Activated T-helper 1 cell treated with Interleukin-2 at 50 U/mL for 16 hours (primary cell): ENCODE data around the gene HRAS.

Source experiments
- DNase-seq: peaks from one replicate; pipeline ENCODE4 v3.0.0-alpha.2; 2020; ENCODE audit warnings: low read depth

HRAS gene

GRCh38 chr11:507727-508515 lies 27.5 kb downstream of the HRAS start:
- DNase-seq = no peak

DNA sequence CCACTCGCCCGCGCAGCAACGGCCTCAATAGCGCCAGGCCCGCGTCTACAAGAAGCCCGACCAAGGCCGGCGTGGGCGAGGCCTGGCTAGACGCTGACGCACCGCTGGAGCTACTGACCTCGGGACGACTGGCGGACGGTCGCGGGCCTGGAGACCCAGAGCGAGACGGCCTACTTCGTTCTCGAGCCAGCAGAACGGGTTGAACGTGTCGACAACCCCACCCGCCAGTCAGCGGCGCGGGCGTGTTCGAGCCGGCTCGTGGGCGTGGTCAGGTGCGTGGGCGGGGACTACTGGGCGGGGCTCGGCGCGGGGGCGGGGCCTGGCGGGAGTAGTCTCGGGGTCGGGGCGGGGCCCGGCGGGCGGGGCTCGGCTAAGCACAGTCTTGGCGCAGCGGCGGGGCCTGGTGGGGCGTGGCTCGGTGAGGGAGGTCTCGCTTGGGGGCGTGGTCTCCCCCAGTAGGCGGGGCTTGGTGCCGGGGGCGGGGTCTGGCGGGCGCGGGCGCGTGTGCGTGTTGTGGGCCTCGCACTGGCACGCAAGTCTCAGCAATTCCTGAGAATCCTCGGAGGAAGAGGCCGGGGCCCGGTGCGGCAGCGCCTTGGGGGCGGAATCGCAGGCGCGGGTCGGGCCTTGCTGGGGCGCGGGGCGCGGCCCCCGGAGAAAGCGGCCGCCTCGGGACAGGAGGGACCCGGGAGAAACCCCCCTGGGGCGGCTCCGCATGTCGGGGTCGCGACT lies 28.2 kb downstream of the HRAS start, which contains the start of gene RNH1:
TSS of gene RNH1 (minus strand) at position 248 of the 732 bp plus-strand sequence. CDS start 5,080 bp downstream, outside the sequence.
- peak; percentile 99 for DNase-seq

- peak; percentile 95 for DNase-seq
These were observed 29.0 kb downstream of the HRAS start for GRCh38 chr11:506238-506994.

DNA sequence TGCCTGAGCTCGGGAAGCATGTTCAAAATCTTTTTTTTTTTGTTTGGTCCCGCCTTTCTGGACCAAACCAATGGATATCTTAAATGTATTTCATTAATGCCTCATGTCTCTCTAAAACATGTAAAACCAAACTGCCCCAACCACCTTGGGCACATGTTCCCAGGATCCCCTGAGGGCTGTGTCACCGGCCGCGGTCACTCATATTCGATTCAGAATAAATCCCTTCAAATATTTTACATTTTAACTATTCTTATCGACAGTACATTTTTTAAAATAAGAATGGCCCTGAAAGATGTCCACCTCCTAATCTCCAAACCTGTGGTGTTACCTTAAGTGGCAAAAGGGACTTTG lies 30.4 kb downstream of the HRAS start:
- no peak for DNase-seq

- DNase-seq = no peak
These were observed 31.1 kb downstream of the HRAS start for GRCh38 chr11:504053-504993.

DNA sequence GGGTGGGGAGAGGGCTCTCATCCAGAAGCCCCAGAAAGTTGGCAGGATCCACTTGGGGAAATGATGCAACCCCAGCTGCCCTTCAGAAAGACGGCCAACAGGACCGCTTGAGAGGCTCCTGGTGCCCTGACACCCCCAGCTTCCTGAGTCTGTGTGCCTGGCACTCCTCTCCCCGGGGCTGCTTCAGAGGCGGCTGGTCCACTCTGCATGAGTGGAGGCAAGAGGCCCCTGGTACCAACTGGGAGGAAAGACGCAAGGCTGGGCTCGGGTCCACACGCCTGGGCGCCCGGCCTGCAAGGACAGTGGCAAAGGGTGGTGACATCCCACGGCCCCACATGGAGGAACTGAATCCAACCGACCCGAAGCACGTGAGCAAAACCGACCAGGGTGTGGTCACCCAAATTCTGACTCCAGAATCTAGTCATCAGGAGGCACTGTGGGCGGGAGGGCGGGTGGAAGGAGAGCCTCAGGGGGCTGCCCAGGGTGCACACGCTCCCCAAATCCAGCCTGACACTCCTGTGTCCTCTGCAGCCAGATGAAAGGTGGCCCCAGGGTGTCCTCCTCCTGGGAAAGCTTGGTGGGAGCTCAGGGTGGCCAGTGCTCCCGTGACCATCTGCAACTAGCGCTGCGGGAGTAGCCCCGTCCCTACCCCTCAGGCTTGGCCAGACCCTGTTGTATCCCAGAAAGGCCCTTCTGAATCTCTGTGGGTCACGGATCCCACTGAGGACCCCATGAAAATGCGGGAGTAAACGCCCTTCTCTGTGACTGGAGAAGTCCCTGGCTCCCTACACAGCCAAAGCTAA lies 32.0 kb downstream of the HRAS start:
- no peak for DNase-seq

DNA sequence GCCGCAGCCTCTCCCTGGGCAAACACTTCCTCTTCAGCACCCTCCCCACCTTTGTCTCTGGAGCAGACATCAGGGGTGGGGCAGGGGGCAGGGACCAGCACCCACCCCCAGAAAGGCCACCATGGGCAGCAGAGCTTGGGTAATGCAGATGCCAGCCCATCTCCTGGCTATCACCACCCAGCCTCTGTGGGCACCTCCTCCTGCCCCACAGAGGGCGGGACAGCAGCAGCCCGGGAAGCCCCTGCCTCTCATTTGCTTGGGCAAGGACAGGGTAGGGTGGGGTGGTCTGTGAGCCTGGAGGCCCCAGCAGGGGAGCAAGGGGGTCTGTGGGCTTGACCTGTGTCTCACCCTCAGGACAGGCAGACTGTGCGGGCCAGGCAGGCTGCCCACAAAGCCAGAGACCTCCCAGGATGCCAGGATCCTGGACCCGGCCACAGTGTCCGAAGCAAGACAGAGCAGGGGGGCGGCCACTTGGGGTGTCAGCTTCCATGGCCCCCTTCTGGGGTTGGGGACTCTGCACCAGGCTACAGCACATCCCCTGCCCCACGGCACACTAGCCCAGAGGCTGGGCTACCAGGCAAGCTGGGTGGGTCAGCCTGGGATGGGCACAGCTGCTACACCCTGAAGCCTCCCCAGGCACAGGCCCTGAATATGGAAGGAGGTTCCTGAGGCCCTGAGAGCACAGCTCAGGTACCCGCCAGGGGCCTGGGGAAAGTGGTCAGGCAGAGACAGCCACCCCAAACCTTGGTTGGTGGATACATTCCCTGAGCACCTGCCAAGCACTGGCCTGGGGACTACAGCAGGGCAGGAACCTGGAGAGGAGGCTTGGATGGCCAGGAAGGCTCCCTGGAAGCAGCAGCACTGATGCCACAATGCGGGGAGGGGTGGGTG lies 32.8 kb downstream of the HRAS start:
- DNase-seq = no peak

DNA sequence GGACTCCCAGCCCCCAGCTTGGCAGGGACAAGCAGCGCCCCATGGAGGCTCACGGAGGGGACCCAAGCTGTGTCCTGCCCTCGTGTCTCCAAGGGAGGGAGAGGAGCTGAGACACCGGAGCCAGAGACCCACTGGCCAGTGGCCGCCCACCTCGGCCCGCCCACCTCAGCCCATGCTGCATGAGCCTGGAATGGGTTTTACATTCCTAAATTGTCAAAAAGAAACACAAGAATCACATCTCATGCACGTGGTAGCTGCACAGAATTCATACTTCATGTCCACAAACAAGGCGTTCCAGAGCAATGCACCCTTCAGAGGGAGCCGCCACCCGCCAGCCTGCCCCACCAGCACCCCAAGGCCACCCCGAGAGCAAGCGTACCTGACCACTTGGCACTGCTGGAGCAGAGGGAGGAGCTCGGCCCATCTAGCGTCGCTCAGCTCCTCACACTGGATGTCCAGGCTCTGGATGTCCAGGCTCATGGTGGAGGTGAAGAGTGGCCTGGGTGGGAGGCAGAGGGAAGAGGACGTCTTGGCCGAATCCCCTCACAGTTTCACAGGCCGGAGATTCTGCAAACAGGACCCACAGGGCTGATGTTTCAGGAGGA lies 33.6 kb downstream of the HRAS start:
- no peak for DNase-seq

GRCh38 chr11:501001-501682 lies 34.2 kb downstream of the HRAS start:
- no peak for DNase-seq

- DNase-seq = no peak
These were observed 35.9 kb downstream of the HRAS start for GRCh38 chr11:499201-500076.

GRCh38 chr11:498297-499181 lies 36.8 kb downstream of the HRAS start:
- DNase-seq = no peak

- no peak for DNase-seq
These were observed 37.6 kb downstream of the HRAS start for GRCh38 chr11:497565-498296.

DNA sequence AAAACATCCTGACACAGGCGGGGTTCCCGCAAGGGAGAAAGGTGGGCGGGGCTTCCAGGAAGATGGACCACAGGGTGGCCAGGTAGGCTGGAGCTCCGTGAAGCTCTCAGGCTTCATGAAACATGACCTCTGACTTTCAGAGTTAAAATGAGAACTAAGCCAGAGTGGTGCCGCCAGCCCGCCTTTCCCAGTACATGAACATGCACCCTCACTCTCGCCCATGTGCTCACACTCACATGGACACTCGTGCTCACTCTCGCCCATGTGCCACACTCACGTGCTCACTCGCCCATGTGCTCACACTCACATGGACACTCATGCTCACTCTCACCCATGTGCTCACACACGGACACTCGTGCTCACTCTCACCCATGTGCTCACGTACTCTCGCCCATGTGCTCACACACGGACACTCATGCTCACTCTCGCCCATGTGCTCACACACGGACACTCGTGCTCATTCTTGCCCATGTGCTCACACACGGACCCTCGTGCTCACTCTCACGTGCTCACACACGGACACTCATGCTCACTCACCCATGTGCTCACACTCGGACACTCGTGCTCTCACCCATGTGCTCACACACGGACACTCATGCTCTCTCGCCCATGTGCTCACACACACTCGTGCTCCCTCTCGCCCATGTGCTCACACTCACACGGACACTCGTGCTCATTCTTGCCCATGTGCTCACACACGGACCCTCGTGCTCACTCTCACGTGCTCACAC lies 38.4 kb downstream of the HRAS start:
- no peak for DNase-seq

- DNase-seq = no peak
These were observed 39.8 kb downstream of the HRAS start for GRCh38 chr11:495537-495931.
